ENCODE measurements around the gene CDC40. TPM values are rescaled to one million over a fixed set of nuclear protein-coding genes. Genes with fewer than 3 reads are reported as not detected.

The CDC40 gene
- total RNA-seq (10 to 100 TPM; 18.2 to 25.3 TPM), polyA plus RNA-seq (10 to 100 TPM in 1 of 2 donors, 1 to 10 TPM in 1; 5.5 to 12.9 TPM)
- long read RNA-seq, donor 1, partial matches to known transcripts = 0 of 1 reads
- long read RNA-seq, donor 1, other reads (novel, unspliced or antisense) = 0 of 1 reads
- long read RNA-seq, donor 2 = 0 reads
- long read RNA-seq, donor 3, partial matches to known transcripts = 0 of 2 reads
- long read RNA-seq, donor 3, other reads (novel, unspliced or antisense) = 0 of 2 reads
- long read RNA-seq, donor 4 = 0 reads
- long read RNA-seq, donor 5, partial matches to known transcripts = 0 of 2 reads
- long read RNA-seq, donor 5, other reads (novel, unspliced or antisense) = 0 of 2 reads

DNA sequence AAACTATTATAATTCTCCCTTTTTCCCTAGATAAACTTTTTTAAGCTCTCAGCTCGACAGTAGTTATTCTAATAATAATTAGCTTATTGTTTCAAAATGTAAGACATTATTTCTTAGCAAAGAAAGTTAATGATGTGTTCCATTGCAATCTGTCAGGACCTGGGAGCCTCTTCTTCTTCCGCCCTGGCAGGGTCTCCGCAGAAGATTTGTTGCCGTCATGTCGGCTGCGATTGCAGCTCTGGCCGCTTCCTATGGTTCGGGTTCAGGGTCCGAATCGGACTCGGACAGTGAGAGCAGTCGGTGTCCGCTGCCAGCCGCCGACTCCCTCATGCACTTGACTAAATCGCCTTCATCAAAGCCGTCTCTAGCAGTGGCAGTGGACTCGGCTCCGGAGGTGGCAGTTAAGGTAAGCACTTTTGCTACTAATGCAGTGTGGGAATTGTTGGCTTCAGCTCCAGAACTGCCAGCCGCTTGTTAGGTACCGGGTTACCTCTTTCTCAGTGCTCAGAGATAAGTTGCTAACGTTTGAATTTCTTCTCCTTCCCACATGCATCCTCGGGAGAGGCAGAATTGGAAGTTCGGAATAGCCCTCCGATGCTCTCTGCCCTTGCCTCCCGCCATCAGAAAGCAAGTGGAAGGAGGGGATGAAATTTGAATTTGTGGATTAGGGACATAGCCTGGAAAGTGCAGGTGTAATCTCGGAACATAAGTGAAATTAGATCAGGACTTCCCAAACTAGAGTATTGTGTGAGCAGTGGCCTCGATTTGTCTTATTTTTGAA, at the start of gene CDC40:
CDC40 (plus strand) TSS at position 200 of the 781 bp plus-strand sequence; CDS start at position 218, 18 bp downstream.
- TF ChIP-seq, protein P1, sequence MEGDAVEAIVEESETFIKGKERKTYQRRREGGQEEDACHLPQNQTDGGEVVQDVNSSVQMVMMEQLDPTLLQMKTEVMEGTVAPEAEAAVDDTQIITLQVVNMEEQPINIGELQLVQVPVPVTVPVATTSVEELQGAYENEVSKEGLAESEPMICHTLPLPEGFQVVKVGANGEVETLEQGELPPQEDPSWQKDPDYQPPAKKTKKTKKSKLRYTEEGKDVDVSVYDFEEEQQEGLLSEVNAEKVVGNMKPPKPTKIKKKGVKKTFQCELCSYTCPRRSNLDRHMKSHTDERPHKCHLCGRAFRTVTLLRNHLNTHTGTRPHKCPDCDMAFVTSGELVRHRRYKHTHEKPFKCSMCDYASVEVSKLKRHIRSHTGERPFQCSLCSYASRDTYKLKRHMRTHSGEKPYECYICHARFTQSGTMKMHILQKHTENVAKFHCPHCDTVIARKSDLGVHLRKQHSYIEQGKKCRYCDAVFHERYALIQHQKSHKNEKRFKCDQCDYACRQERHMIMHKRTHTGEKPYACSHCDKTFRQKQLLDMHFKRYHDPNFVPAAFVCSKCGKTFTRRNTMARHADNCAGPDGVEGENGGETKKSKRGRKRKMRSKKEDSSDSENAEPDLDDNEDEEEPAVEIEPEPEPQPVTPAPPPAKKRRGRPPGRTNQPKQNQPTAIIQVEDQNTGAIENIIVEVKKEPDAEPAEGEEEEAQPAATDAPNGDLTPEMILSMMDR (IDR thresholded peaks at IDR 0.05; ENCODE audit: control extremely low read depth, extremely low read depth) = no peak
- Histone ChIP-seq H3K27me3 (ENCODE audit: control insufficient read depth in 3 of 3, insufficient read depth in 3 of 3, low read length in 2 of 3) (no peaks in the 10 kb centered on the region), H3K4me3 (peak within 1 kb of the TSS; percentile 95), H3K9me3 (ENCODE audit: control insufficient read depth in 4 of 4, insufficient read depth in 3 of 4, low read length in 3 of 4) (no peaks in the 10 kb centered on the region), H3K36me3 (ENCODE audit: control insufficient read depth in 4 of 4, insufficient read depth in 4 of 4, low read length in 4 of 4) (peaks cover 0 to 6% (median 0%) of the 10 kb centered on the region in 4 donors), H3K27ac (ENCODE audit: low read depth in 1 of 2, low read length in 1 of 2) (peak within 1 kb of the TSS; percentile 94 to 95), H3K4me1 (ENCODE audit: control insufficient read depth in 5 of 5, insufficient read depth in 5 of 5, low read length in 5 of 5) (peaks cover 4 to 47% (median 11%) of the 10 kb centered on the region in 5 donors), H3K9ac (ENCODE audit: insufficient read depth in 1 of 2, low read length in 2 of 2) (peak within 1 kb of the TSS; percentile 38 to 94)
- WGBS, 2 donors = 0 to 1% methylated on average over 28 of the region's 28 CpGs
- ATAC-seq (ENCODE audit: insufficient read depth, low FRiP score) (peak; percentile 48), DNase-seq (peak in 1 of 3 donors; percentile 53)

DNA sequence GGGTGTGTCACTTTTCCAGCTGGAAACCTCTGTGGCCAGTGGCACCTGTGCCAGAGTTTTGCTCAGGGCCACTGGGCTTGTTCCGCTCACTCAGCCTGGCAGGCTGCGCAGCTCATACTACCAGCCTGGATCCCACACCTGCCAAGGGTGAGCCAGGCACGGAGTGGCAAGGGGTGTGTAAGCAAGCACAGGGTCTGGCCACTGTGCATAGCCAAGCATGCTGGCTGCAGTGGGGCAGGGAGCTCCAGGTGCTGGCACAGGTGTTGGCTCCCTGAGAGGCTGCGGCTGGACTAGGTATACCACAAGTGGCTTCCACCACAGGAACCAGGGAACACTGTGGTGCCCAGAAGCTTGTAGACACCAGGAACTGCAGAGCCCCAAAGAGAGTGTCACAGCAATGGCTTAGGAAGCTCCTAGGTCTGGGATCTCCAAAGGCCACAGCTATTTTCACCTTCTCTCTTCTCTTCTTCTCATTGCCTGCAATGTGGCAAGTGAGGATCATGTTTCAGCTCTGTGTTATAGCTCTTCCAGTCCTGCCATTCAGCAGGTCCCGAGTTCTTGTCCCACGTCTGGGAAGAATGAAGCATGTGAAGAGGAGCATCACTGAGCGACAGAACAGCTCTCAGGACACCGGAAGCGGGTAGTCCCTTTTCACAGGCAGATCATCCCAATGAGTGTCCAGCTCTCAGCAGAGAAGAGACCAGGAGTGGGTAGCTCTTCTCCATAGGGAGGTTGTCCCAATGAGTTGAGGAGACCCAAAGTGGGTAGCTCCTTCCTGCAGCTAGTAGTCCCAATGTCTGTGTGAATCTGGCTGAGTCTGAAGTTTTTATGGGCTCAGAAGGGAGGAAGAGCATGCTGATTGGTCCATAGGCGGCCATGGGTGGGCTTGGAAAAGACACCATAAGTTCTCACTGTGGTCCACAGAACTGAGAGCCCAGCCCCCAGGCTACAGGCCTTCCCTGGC, 42.0 kb upstream of the CDC40 start:
- no peak overlapping the region for H3K4me3 ChIP-seq
- TF ChIP-seq, protein P1 (IDR thresholded peaks at IDR 0.05; ENCODE audit: control extremely low read depth, extremely low read depth) = no peak
- H3K36me3 ChIP-seq (ENCODE audit: control insufficient read depth in 4 of 4, insufficient read depth in 4 of 4, low read length in 4 of 4) = no peaks in the 10 kb centered on the region
- H3K9ac ChIP-seq (ENCODE audit: insufficient read depth in 1 of 2, low read length in 2 of 2) = no peak overlapping the region
- H3K4me1 ChIP-seq (ENCODE audit: control insufficient read depth in 5 of 5, insufficient read depth in 5 of 5, low read length in 5 of 5) = no peaks in the 10 kb centered on the region
- no peak for ATAC-seq (ENCODE audit: insufficient read depth, low FRiP score)
- DNase-seq = no peak
- H3K27me3 ChIP-seq (ENCODE audit: control insufficient read depth in 3 of 3, insufficient read depth in 3 of 3, low read length in 2 of 3) = no peaks in the 10 kb centered on the region
- no peak overlapping the region for H3K27ac ChIP-seq (ENCODE audit: low read depth in 1 of 2, low read length in 1 of 2)
- H3K9me3 ChIP-seq (ENCODE audit: control insufficient read depth in 4 of 4, insufficient read depth in 3 of 4, low read length in 3 of 4) = peaks cover 0 to 15% (median 3%) of the 10 kb centered on the region in 4 donors
- WGBS, 2 donors = 96% methylated on average over 10 of the region's 10 CpGs

DNA sequence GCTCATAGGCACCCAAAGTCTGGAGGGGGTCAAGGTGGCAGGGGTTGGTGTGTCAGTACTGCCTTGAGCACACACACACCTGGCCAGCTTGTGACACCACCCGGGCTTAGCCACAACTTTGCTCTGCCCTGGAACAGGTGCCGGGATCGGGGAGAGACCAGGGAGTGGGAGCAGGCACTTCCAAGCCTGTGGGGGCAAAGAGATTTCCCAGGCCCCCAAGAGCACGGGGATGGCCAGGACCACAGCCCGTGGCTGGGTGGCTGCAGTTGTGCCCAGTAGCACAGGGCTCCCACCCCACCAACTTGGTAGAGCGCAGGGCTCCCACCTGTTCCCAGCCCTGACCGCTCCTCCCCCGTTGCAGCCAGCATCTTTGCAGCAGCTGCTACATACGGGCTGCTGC, 41.2 kb upstream of the CDC40 start:
- TF ChIP-seq, protein P1 (IDR thresholded peaks at IDR 0.05; ENCODE audit: control extremely low read depth, extremely low read depth) = no peak
- ATAC-seq (ENCODE audit: insufficient read depth, low FRiP score) (no peak), DNase-seq (no peak)
- Histone ChIP-seq H3K4me3 (no peak overlapping the region), H3K4me1 (ENCODE audit: control insufficient read depth in 5 of 5, insufficient read depth in 5 of 5, low read length in 5 of 5) (no peaks in the 10 kb centered on the region), H3K9me3 (ENCODE audit: control insufficient read depth in 4 of 4, insufficient read depth in 3 of 4, low read length in 3 of 4) (peaks cover 0 to 15% (median 3%) of the 10 kb centered on the region in 4 donors), H3K27me3 (ENCODE audit: control insufficient read depth in 3 of 3, insufficient read depth in 3 of 3, low read length in 2 of 3) (no peaks in the 10 kb centered on the region), H3K9ac (ENCODE audit: insufficient read depth in 1 of 2, low read length in 2 of 2) (no peak overlapping the region), H3K27ac (ENCODE audit: low read depth in 1 of 2, low read length in 1 of 2) (no peak overlapping the region), H3K36me3 (ENCODE audit: control insufficient read depth in 4 of 4, insufficient read depth in 4 of 4, low read length in 4 of 4) (no peaks in the 10 kb centered on the region)
- WGBS, 2 donors = 99% methylated on average over 9 of the region's 9 CpGs
